Testis (tissue), 3 donors: Measurements from ENCODE around the gene AGTR1. TPM values are rescaled to one million over a fixed set of nuclear protein-coding genes. Genes with fewer than 3 reads are reported as not detected.

Experiments
- DNase-seq: peaks from one replicate; pipeline ENCODE4 v3.0.0-alpha.2; 2019
- H3K27ac ChIP-seq, 2 donors: fragments of 200-600 bp; sonication (generic); one replicate each; pipeline ENCODE4 v1.5.1; 2019
- H3K27me3 ChIP-seq: fragments of 200-600 bp; sonication (generic); one replicate; pipeline ENCODE4 v1.5.1; 2019
- H3K36me3 ChIP-seq: fragments of 200-600 bp; sonication (generic); one replicate; pipeline ENCODE4 v1.5.1; 2017; ENCODE audit warnings: low read depth; ENCODE audit errors: missing control alignments
- H3K4me1 ChIP-seq: fragments of 200-600 bp; sonication (generic); one replicate; pipeline ENCODE4 v1.5.1; 2019
- H3K4me3 ChIP-seq, 2 donors: fragments of 200-600 bp; sonication (generic); one replicate each; pipeline ENCODE4 v1.5.1; 2017 to 2019
- H3K9me3 ChIP-seq: fragments of 200-600 bp; sonication (generic); one replicate; pipeline ENCODE4 v1.5.1; 2017
- CTCF ChIP-seq, 3 experiments: fragments of 450-650 bp in 2 of 3; fragments of 200-600 bp in 1 of 3; sonication (generic) in 1 of 3; IDR thresholded peaks; one replicate each; pipeline ENCODE4 v1.5.1; 2016 to 2019; ENCODE audit warnings: antibody characterized with exemption in 3 of 3, mild to moderate bottlenecking in 2 of 3, moderate library complexity in 1 of 3
- POLR2A ChIP-seq: fragments of 450-650 bp; IDR thresholded peaks from one replicate; pipeline ENCODE4 v1.6.1; 2017; ENCODE audit warnings: antibody characterized with exemption, mild to moderate bottlenecking, moderate library complexity
- WGBS, 2 donors: methylation state at CpG; one replicate each; pipeline ENCODE4 v1.1.5; 2018; 5-methylcytosine and 5-hydroxymethylcytosine counted together
- intact Hi-C: fragments of 100-400 bp; cut with DNase I; formaldehyde crosslinking; loops from one replicate; pipeline ENCODE4 v1.15.1; 2023; ENCODE audit warnings: low total_unique reads
- polyA plus RNA-seq: library from polyadenylated mRNA; stranded (reverse); fragments of 350-450 nt; fragmentation: Illumina TruSeq; extraction: RNeasy Lipid Tissue Mini Kit (QIAGEN cat#74804); gene quantifications from one replicate; pipeline ENCODE4 v1.2.3, GENCODE V29; 2014; ENCODE audit warnings: low read depth, low replicate concordance; ENCODE audit not compliant: insufficient read depth
- total RNA-seq, 2 donors: library from RNA; depleted of rRNA; stranded (reverse); fragments of >200 nt; gene quantifications; one replicate each; pipeline ENCODE4 v1.2.3, GENCODE V29; 2016

The AGTR1 gene
- total and polyA plus RNA-seq, 3 donors from 2014 or later: 4.4 to 7.6 (median 4.8) TPM

- Histone ChIP-seq H3K27me3 (no peaks in the 10 kb centered on the region), H3K4me3 (no peak overlapping the region), H3K27ac (no peak overlapping the region), H3K36me3 (no peaks in the 10 kb centered on the region), H3K9me3 (no peaks in the 10 kb centered on the region), H3K4me1 (no peaks in the 10 kb centered on the region)
- DNase-seq: no peak
- TF ChIP-seq POLR2A (no peak), CTCF (IDR thresholded peaks at IDR 0.05) (no peak)
- intact Hi-C loops: no loop called here
- 37 to 43% methylated on average over 6 of the region's 6 CpGs for WGBS, 2 donors
Observed at GRCh38 chr3:148789146-148789545, 91.4 kb downstream of the AGTR1 start.

GRCh38 chr3:148789906-148790305 lies 92.2 kb downstream of the AGTR1 start:
- 93 to 94% methylated on average over 2 of the region's 2 CpGs for WGBS, 2 donors
- intact Hi-C loops: no loop called here
- Histone ChIP-seq H3K27ac (no peak overlapping the region), H3K4me3 (no peak overlapping the region), H3K36me3 (no peaks in the 10 kb centered on the region), H3K27me3 (no peaks in the 10 kb centered on the region), H3K4me1 (no peaks in the 10 kb centered on the region), H3K9me3 (no peaks in the 10 kb centered on the region)
- no peak for TF ChIP-seq POLR2A
- TF ChIP-seq CTCF (IDR thresholded peaks at IDR 0.05): no peak
- DNase-seq: no peak

- Histone ChIP-seq H3K4me3 (no peak overlapping the region), H3K9me3 (no peaks in the 10 kb centered on the region), H3K27me3 (no peaks in the 10 kb centered on the region), H3K27ac (peak overlapping the region in 1 of 2 donors; percentile 66), H3K4me1 (no peaks in the 10 kb centered on the region), H3K36me3 (no peaks in the 10 kb centered on the region)
- no peak for TF ChIP-seq CTCF (IDR thresholded peaks at IDR 0.05)
- no peak for TF ChIP-seq POLR2A
- no peak for DNase-seq
- WGBS, 2 donors: 75 to 89% methylated on average over 2 of the region's 2 CpGs
- intact Hi-C loops: no loop called here
Observed at GRCh38 chr3:148790370-148790769, 92.7 kb downstream of the AGTR1 start.

GRCh38 chr3:148790851-148791735 lies 93.4 kb downstream of the AGTR1 start:
- H3K4me3 ChIP-seq: no peak overlapping the region
- peak overlapping the region in 1 of 2 donors; percentile 66 for H3K27ac ChIP-seq
- 51 to 67% methylated on average over 6 of the region's 6 CpGs for WGBS, 2 donors
- H3K36me3 ChIP-seq: no peaks in the 10 kb centered on the region
- DNase-seq: peak; percentile 55
- no peaks in the 10 kb centered on the region for H3K9me3 ChIP-seq
- H3K4me1 ChIP-seq: no peaks in the 10 kb centered on the region
- TF ChIP-seq CTCF (IDR thresholded peaks at IDR 0.05) (no peak), POLR2A (no peak)
- intact Hi-C loops: no loop called here
- no peaks in the 10 kb centered on the region for H3K27me3 ChIP-seq

GRCh38 chr3:148791920-148792319 lies 94.2 kb downstream of the AGTR1 start:
- no peak overlapping the region for H3K27ac ChIP-seq
- intact Hi-C loops: no loop called here
- no peak for DNase-seq
- no peaks in the 10 kb centered on the region for H3K4me1 ChIP-seq
- no peaks in the 10 kb centered on the region for H3K36me3 ChIP-seq
- WGBS, 2 donors: 95 to 100% methylated on average over 1 of the region's 1 CpG
- H3K4me3 ChIP-seq: no peak overlapping the region
- H3K27me3 ChIP-seq: no peaks in the 10 kb centered on the region
- TF ChIP-seq CTCF (IDR thresholded peaks at IDR 0.05) (no peak), POLR2A (no peak)
- no peaks in the 10 kb centered on the region for H3K9me3 ChIP-seq
